VCaP (cell line): Measurements from ENCODE around the gene CEP44.
A peak's percentile ranks its signal among the peaks of the same experiment; 100 is the strongest.
"Not testable (repeated sequence)": the region's sequence is repeated elsewhere in the genome, so short reads cannot be mapped to it uniquely, and the experiment has no call there.

Source experiments
- H3K27ac ChIP-seq: fragments of 450-650 bp; 2 replicates; pipeline ENCODE4 v1.5.1; 2017
- CTCF ChIP-seq: fragments of 450-650 bp; conservative IDR thresholded peaks from 2 replicates; pipeline ENCODE4 v1.5.1; 2017; ENCODE audit warnings: mild to moderate bottlenecking, moderate library complexity

CEP44 gene

GRCh38 chr4:174358829-174359228, 75.1 kb downstream of the CEP44 start:
- H3K27ac ChIP-seq = no peak overlapping the region

GRCh38 chr4:174362340-174362739, 78.6 kb downstream of the CEP44 start:
- TF ChIP-seq CTCF = no peak

More at GRCh38 chr4:174358829-174359228, 75.1 kb downstream of the CEP44 start:
- TF ChIP-seq CTCF = no peak

GRCh38 chr4:174363782-174364181, 80.1 kb downstream of the CEP44 start:
- not testable (repeated sequence) for H3K27ac ChIP-seq

More at GRCh38 chr4:174362340-174362739, 78.6 kb downstream of the CEP44 start:
- no peak overlapping the region for H3K27ac ChIP-seq

- no peak overlapping the region for H3K27ac ChIP-seq
- TF ChIP-seq CTCF = peak; percentile 67
These were observed 81.4 kb downstream of the CEP44 start for GRCh38 chr4:174365018-174365587.

- TF ChIP-seq CTCF = no peak
These were observed 86.3 kb downstream of the CEP44 start for GRCh38 chr4:174369985-174370384.

GRCh38 chr4:174373821-174374220, 90.1 kb downstream of the CEP44 start:
- no peak for TF ChIP-seq CTCF
- no peak overlapping the region for H3K27ac ChIP-seq

More at GRCh38 chr4:174369985-174370384, 86.3 kb downstream of the CEP44 start:
- no peak overlapping the region for H3K27ac ChIP-seq

GRCh38 chr4:174375422-174375821, 91.7 kb downstream of the CEP44 start:
- H3K27ac ChIP-seq = no peak overlapping the region
- no peak for TF ChIP-seq CTCF

- TF ChIP-seq CTCF = no peak
- H3K27ac ChIP-seq = no peak overlapping the region
These were observed 93.9 kb downstream of the CEP44 start for GRCh38 chr4:174377613-174378012.
